Tibial artery (tissue), 4 donors: Measurements from ENCODE around the gene GBA3.

Experiments
- DNase-seq, 2 donors: peaks; one replicate each; pipeline ENCODE4 v3.0.0-alpha.2; 2019
- H3K27ac ChIP-seq, 2 donors: fragments of 200-600 bp; sonication (generic) in 1 of 2; 1 replicate in 1 of 2; 2 replicates in 1 of 2; pipeline ENCODE4 v1.5.1; 2018 to 2019; ENCODE audit warnings: mild to moderate bottlenecking in 1 of 2
- H3K27me3 ChIP-seq, 2 donors: fragments of 200-600 bp; sonication (generic) in 1 of 2; one replicate each; pipeline versions ENCODE4 v1.5.1 to v1.6.0; 2016 to 2019
- H3K36me3 ChIP-seq, 3 donors: fragments of 200-600 bp; sonication (generic) in 2 of 3; one replicate each; pipeline ENCODE4 v1.5.1; 2016 to 2019; ENCODE audit warnings: mild to moderate bottlenecking in 2 of 3
- H3K4me1 ChIP-seq, 4 donors: fragments of 200-600 bp; sonication (generic) in 2 of 4; 1 replicate in 3 of 4; 2 replicates in 1 of 4; pipeline ENCODE4 v1.5.1; 2016 to 2019
- H3K4me3 ChIP-seq, 2 donors: fragments of 200-600 bp; sonication (generic) in 1 of 2; 1 replicate in 1 of 2; 2 replicates in 1 of 2; pipeline ENCODE4 v1.5.1; 2018 to 2019; ENCODE audit warnings: mild to moderate bottlenecking in 2 of 2
- H3K9me3 ChIP-seq, 3 donors: fragments of 200-600 bp; sonication (generic) in 1 of 3; one replicate each; pipeline ENCODE4 v1.5.1; 2016 to 2019
- intact Hi-C: fragments of 100-400 bp; cut with DNase I; formaldehyde crosslinking; loops from one replicate; pipeline ENCODE4 v1.15.0; 2023; ENCODE audit warnings: low total_unique reads
- TF ChIP-seq, protein P1 (sequence below), 2 experiments: fragments of 200-600 bp in 1 of 2; fragments of 450-650 bp in 1 of 2; IDR thresholded peaks; one replicate each; pipeline ENCODE4 v1.5.1; 2017 to 2019; ENCODE audit warnings: antibody characterized with exemption in 2 of 2, mild to moderate bottlenecking in 1 of 2, moderate library complexity in 1 of 2

Gene GBA3

DNA sequence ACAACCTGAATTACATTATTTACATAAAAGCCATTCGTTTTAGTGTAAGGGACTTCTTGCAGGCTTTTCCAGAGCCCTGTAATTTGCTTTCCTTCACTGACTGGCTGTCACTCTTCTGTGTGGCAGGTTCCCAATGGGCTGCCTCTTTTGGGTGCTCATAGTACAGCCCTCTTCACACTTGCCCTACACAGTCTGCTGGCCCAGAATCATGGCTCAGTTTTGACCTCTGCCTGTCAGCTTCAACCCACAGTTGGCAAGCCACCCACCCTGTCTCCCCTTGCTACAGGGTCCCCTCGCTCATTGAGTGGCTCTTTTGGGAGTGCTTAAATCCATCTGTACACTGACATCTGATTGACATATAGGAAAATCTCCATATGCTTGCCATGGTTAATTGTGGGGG is 97.9 kb downstream of the GBA3 start:
- H3K27ac ChIP-seq = no peak overlapping the region
- intact Hi-C loops = no loop called here
- no peak for DNase-seq
- TF ChIP-seq, protein P1, sequence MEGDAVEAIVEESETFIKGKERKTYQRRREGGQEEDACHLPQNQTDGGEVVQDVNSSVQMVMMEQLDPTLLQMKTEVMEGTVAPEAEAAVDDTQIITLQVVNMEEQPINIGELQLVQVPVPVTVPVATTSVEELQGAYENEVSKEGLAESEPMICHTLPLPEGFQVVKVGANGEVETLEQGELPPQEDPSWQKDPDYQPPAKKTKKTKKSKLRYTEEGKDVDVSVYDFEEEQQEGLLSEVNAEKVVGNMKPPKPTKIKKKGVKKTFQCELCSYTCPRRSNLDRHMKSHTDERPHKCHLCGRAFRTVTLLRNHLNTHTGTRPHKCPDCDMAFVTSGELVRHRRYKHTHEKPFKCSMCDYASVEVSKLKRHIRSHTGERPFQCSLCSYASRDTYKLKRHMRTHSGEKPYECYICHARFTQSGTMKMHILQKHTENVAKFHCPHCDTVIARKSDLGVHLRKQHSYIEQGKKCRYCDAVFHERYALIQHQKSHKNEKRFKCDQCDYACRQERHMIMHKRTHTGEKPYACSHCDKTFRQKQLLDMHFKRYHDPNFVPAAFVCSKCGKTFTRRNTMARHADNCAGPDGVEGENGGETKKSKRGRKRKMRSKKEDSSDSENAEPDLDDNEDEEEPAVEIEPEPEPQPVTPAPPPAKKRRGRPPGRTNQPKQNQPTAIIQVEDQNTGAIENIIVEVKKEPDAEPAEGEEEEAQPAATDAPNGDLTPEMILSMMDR (IDR thresholded peaks at IDR 0.05) = no peak
- no peaks in the 10 kb centered on the region for H3K27me3 ChIP-seq
- no peak overlapping the region for H3K4me3 ChIP-seq
- H3K36me3 ChIP-seq = no peaks in the 10 kb centered on the region
- no peaks in the 10 kb centered on the region for H3K9me3 ChIP-seq
- no peaks in the 10 kb centered on the region for H3K4me1 ChIP-seq

DNA sequence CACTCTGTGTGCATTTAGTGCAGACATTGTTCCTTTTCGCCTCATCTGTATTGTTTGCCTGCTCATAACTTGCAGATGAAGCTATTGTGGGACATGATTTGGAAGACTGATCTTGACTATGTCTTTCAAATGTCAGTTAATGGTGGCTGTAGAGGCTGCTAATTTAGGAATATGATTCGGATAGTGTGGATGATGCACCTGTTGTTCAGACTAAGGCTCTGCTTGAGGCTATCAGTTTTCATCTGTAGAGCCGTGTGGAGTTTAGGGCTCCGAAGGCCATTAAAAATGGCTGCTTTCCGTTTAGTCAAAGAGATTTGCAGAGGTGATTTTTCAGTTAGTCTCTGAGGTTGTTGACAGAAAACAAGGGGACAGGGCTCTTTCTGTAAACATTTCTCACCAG is 102.0 kb downstream of the GBA3 start:
- TF ChIP-seq, protein P1 (IDR thresholded peaks at IDR 0.05) = no peak
- Histone ChIP-seq H3K27ac (no peak overlapping the region), H3K27me3 (no peaks in the 10 kb centered on the region)

DNA sequence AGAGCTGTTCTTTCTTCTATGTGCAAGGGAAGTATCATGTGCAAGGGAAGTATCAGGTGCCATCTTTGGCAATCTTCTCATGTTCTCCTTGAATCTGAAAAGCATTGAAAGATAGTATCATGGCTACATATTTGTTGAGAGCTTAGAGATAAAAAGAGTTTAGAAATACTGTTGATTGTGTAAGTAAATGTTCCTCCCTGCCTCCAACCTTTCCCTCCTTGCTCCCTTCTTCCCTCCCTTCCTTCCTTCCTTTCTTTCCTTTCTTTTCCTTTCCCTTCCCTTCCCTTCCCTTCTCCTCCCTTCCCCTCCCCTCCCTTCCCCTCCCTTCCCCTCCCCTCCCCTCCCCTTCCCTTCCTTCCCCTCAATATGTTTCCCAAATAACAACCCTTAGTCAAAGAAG is 108.7 kb downstream of the GBA3 start:
- TF ChIP-seq, protein P1 (IDR thresholded peaks at IDR 0.05) = no peak
- Histone ChIP-seq H3K36me3 (no peaks in the 10 kb centered on the region), H3K4me1 (no peaks in the 10 kb centered on the region), H3K27me3 (no peaks in the 10 kb centered on the region), H3K4me3 (no peak overlapping the region), H3K9me3 (no peaks in the 10 kb centered on the region), H3K27ac (no peak overlapping the region)
- no peak for DNase-seq
- intact Hi-C loops = no loop called here

More for the DNA sequence above, 102.0 kb downstream of the GBA3 start:
- Histone ChIP-seq H3K36me3 (no peaks in the 10 kb centered on the region), H3K4me3 (no peak overlapping the region), H3K4me1 (no peaks in the 10 kb centered on the region), H3K9me3 (no peaks in the 10 kb centered on the region)
- DNase-seq = no peak
- intact Hi-C loops = no loop called here

DNA sequence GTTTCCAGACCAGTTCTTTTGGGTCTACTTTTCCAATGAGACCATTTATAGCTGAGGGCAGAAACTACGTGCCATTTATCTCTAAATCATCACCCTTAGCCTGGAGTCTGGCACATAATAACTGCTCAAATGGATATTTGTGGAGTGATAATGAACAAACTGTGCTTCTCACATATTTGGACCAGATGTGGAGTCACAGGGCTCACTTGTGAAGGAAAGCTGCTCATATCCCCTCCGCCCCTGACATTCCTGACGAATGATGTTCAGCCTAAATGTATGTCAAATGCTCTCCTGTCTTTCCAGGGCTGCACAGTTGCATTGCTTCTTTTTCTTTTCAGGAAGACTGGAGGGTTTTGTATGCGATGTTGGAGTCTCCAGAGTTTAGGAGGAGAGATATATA is 110.1 kb downstream of the GBA3 start:
- Histone ChIP-seq H3K4me1 (no peaks in the 10 kb centered on the region), H3K9me3 (no peaks in the 10 kb centered on the region), H3K36me3 (no peaks in the 10 kb centered on the region), H3K27me3 (no peaks in the 10 kb centered on the region), H3K27ac (no peak overlapping the region), H3K4me3 (no peak overlapping the region)
- no peak for DNase-seq
- TF ChIP-seq, protein P1 (IDR thresholded peaks at IDR 0.05) = no peak
- intact Hi-C loops = no loop called here

DNA sequence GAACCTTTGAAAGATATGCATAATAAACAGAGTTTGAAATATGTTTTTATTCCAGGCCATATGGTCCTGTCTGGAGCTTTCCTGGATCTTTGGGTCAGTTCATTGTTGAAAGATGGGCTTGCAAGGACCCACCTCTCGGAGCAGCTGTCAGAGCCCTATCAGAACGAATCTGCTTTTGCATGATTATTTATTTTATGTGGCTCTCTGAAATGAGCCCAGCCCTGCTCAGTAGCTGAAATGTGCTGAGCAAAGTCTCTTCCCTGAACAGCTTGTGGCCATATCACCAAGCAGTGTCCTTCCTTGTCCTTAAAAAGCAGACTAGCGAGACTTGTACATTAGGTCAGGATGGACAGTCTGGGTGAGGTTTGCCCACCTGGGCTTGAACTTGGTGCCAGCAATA is 110.8 kb downstream of the GBA3 start:
- no peak for DNase-seq
- H3K27ac ChIP-seq = no peak overlapping the region
- no peaks in the 10 kb centered on the region for H3K4me1 ChIP-seq
- H3K27me3 ChIP-seq = no peaks in the 10 kb centered on the region
- TF ChIP-seq, protein P1 (IDR thresholded peaks at IDR 0.05) = no peak
- H3K4me3 ChIP-seq = no peak overlapping the region
- no peaks in the 10 kb centered on the region for H3K9me3 ChIP-seq
- intact Hi-C loops = no loop called here
- no peaks in the 10 kb centered on the region for H3K36me3 ChIP-seq

DNA sequence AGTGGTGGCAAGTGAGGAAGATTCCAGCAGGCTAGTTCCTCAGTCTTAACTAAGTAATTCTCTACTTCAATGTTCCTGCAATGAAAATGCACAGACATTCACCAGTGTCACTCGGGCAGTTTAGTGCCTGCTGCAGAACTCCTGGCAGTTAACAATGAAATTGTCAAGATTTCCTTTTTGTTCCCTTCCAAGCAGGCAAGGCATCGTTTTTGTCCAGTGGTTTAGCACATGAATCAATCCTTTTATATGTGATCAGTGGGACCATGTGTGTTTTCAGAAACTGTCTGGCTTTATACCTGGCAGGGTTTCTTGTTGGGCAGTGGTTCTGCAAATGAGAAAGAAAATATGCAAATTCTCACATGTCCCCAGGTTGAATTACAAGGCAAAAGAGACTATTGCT is 122.2 kb downstream of the GBA3 start:
- no peak overlapping the region for H3K27ac ChIP-seq
- intact Hi-C loops = no loop called here
- no peaks in the 10 kb centered on the region for H3K9me3 ChIP-seq
- H3K4me1 ChIP-seq = no peaks in the 10 kb centered on the region
- TF ChIP-seq, protein P1 (IDR thresholded peaks at IDR 0.05) = no peak
- H3K4me3 ChIP-seq = no peak overlapping the region
- no peak for DNase-seq
- no peaks in the 10 kb centered on the region for H3K36me3 ChIP-seq
- H3K27me3 ChIP-seq = no peaks in the 10 kb centered on the region
